ENCODE measurements around the gene CD82.

The CD82 gene

GRCh38 chr11:44654057-44654456 lies 88.6 kb downstream of the CD82 start:
- Histone ChIP-seq H3K4me1 (ENCODE audit: control insufficient read depth, low read length) (no peaks in the 10 kb centered on the region), H3F3A (ENCODE audit: control insufficient read depth, insufficient read depth) (no peaks in the 10 kb centered on the region), H3K36me3 (ENCODE audit: control insufficient read depth, low read length) (no peaks in the 10 kb centered on the region), H3K9me3 (ENCODE audit: control insufficient read depth, insufficient read depth, low read length) (no peaks in the 10 kb centered on the region), H3K4me2 (ENCODE audit: low read length) (no peak overlapping the region), H3K27me3 (ENCODE audit: control insufficient read depth, low read length) (peaks cover 2% of the 10 kb centered on the region; the same call in 1 of the 2 replicates), H3K9me2 (replicated peaks; ENCODE audit: control insufficient read depth, low read length) (no peaks in the 10 kb centered on the region), H3K79me2 (ENCODE audit: control insufficient read depth, low read length) (no peaks in the 10 kb centered on the region), H4K20me1 (ENCODE audit: control insufficient read depth, insufficient read depth, low read depth, low read length) (no peaks in the 10 kb centered on the region), H3K27ac (ENCODE audit: low read depth, low read length) (no peak overlapping the region), H3K4me3 (ENCODE audit: low read length) (no peak overlapping the region)
- no peak for TF ChIP-seq CTCF (IDR thresholded peaks at IDR 0.05; ENCODE audit: low read depth, low read length, poor library complexity, severe bottlenecking)
- no peak for TF ChIP-seq EZH2phosphoT487 (IDR thresholded peaks at IDR 0.05; ENCODE audit: borderline replicate concordance, low read length)

GRCh38 chr11:44654596-44654995 lies 89.1 kb downstream of the CD82 start:
- no peaks in the 10 kb centered on the region for H4K20me1 ChIP-seq (ENCODE audit: control insufficient read depth, insufficient read depth, low read depth, low read length)
- no peaks in the 10 kb centered on the region for H3K4me1 ChIP-seq (ENCODE audit: control insufficient read depth, low read length)
- no peaks in the 10 kb centered on the region for H3K36me3 ChIP-seq (ENCODE audit: control insufficient read depth, low read length)
- no peaks in the 10 kb centered on the region for H3K27me3 ChIP-seq (ENCODE audit: control insufficient read depth, low read length)
- no peak for TF ChIP-seq EZH2phosphoT487 (IDR thresholded peaks at IDR 0.05; ENCODE audit: borderline replicate concordance, low read length)
- TF ChIP-seq CTCF (IDR thresholded peaks at IDR 0.05; ENCODE audit: low read depth, low read length, poor library complexity, severe bottlenecking), result no peak
- no peaks in the 10 kb centered on the region for H3F3A ChIP-seq (ENCODE audit: control insufficient read depth, insufficient read depth)
- H3K27ac ChIP-seq (ENCODE audit: low read depth, low read length), result no peak overlapping the region
- no peak overlapping the region for H3K4me2 ChIP-seq (ENCODE audit: low read length)
- H3K9me3 ChIP-seq (ENCODE audit: control insufficient read depth, insufficient read depth, low read length), result no peaks in the 10 kb centered on the region
- H3K9me2 ChIP-seq (replicated peaks; ENCODE audit: control insufficient read depth, low read length), result no peaks in the 10 kb centered on the region
- H3K79me2 ChIP-seq (ENCODE audit: control insufficient read depth, low read length), result no peaks in the 10 kb centered on the region
- H3K4me3 ChIP-seq (ENCODE audit: low read length), result no peak overlapping the region

- Histone ChIP-seq H3K9me3 (ENCODE audit: control insufficient read depth, insufficient read depth, low read length) (no peaks in the 10 kb centered on the region), H3K9me2 (replicated peaks; ENCODE audit: control insufficient read depth, low read length) (no peaks in the 10 kb centered on the region), H3K4me1 (ENCODE audit: control insufficient read depth, low read length) (no peaks in the 10 kb centered on the region), H3F3A (ENCODE audit: control insufficient read depth, insufficient read depth) (no peaks in the 10 kb centered on the region), H3K36me3 (ENCODE audit: control insufficient read depth, low read length) (no peaks in the 10 kb centered on the region), H3K27ac (ENCODE audit: low read depth, low read length) (no peak overlapping the region), H3K79me2 (ENCODE audit: control insufficient read depth, low read length) (no peaks in the 10 kb centered on the region), H3K4me3 (ENCODE audit: low read length) (no peak overlapping the region), H4K20me1 (ENCODE audit: control insufficient read depth, insufficient read depth, low read depth, low read length) (no peaks in the 10 kb centered on the region), H3K27me3 (ENCODE audit: control insufficient read depth, low read length) (no peaks in the 10 kb centered on the region), H3K4me2 (ENCODE audit: low read length) (no peak overlapping the region)
- no peak for TF ChIP-seq CTCF (IDR thresholded peaks at IDR 0.05; ENCODE audit: low read depth, low read length, poor library complexity, severe bottlenecking)
Observed at GRCh38 chr11:44657836-44658505, 92.5 kb downstream of the CD82 start.

All from DOHH2 (cell line).